Activated CD4-positive, alpha-beta T cell treated with anti-CD3 and anti-CD28 coated beads, Interleukin-2, amount 10 ng/mL, durations not matched to agents 7 days and 5 days (primary cell): Measurements from ENCODE around the gene DENND4B. TPM values are rescaled to one million over a fixed set of nuclear protein-coding genes. Genes with fewer than 3 reads are reported as not detected.
A peak's percentile ranks its signal among the peaks of the same experiment; 100 is the strongest.
"Not testable (repeated sequence)": the region's sequence is repeated elsewhere in the genome, so short reads cannot be mapped to it uniquely, and the experiment has no call there.

Experiments used
- CTCF ChIA-PET: fragments of 350-600 bp; sonication (Branson Sonifier 250); formaldehyde crosslinking; loops from one replicate; lab custom pipeline; 2021; ENCODE audit warnings: antibody characterized with exemption; lab: Charles Lee
- POLR2A ChIA-PET: fragments of 350-600 bp; sonication (Branson Sonifier 250); formaldehyde crosslinking; loops from one replicate; lab custom pipeline; 2021; ENCODE audit warnings: antibody characterized with exemption; lab: Charles Lee
- DNase-seq: peaks from one replicate; pipeline ENCODE4 v3.0.0-alpha.2; 2020
- H3K27ac Mint-ChIP-seq: one replicate; pipeline ENCODE4 v1.8.0; 2021; ENCODE audit warnings: mild to moderate bottlenecking, moderate library complexity, mixed read lengths
- H3K27me3 Mint-ChIP-seq: one replicate; pipeline ENCODE4 v1.8.0; 2021; ENCODE audit warnings: mixed read lengths
- H3K36me3 Mint-ChIP-seq: one replicate; pipeline ENCODE4 v1.8.0; 2021; ENCODE audit warnings: low read depth, mixed read lengths
- H3K4me1 Mint-ChIP-seq: one replicate; pipeline ENCODE4 v1.8.0; 2021; ENCODE audit warnings: mixed read lengths
- H3K4me3 Mint-ChIP-seq: one replicate; pipeline ENCODE4 v1.8.0; 2021; ENCODE audit warnings: mild to moderate bottlenecking, moderate library complexity, mixed read lengths
- H3K9me3 Mint-ChIP-seq: one replicate; pipeline ENCODE4 v1.8.0; 2021; ENCODE audit warnings: mixed read lengths
- total RNA-seq, 2 experiments: library from RNA; stranded (reverse); gene quantifications; one replicate each; pipeline ENCODE4 v1.2.3, GENCODE V29; 2021

Gene DENND4B
- total RNA-seq, 2 experiments from 2014 or later, result 165 to 180 TPM

GRCh38 chr1:153919876-153920852 is 26.4 kb downstream of the DENND4B start:
- Mint-ChIP-seq H3K4me1 (peaks cover 51% of the 10 kb centered on the region), H3K27ac (peak overlapping the region; percentile 87), H3K4me3 (peak overlapping the region; percentile 95), H3K9me3 (no peaks in the 10 kb centered on the region), H3K27me3 (no peaks in the 10 kb centered on the region), H3K36me3 (peaks cover 13% of the 10 kb centered on the region)
- POLR2A ChIA-PET, result no interaction called here
- CTCF ChIA-PET, result interaction anchor here (0.7 to 2.0 kb wide), 3 partner anchors 20 to 113 kb away, joined by 3 to 6 read pairs (median 4); partner anchors contain the start of gene RAB13
- peak; percentile 41 for DNase-seq

- POLR2A ChIA-PET, result no interaction called here
- Mint-ChIP-seq H3K4me3 (no peak overlapping the region), H3K4me1 (peaks cover 50% of the 10 kb centered on the region), H3K27ac (no peak overlapping the region), H3K27me3 (no peaks in the 10 kb centered on the region), H3K36me3 (peaks cover 21% of the 10 kb centered on the region), H3K9me3 (no peaks in the 10 kb centered on the region)
- CTCF ChIA-PET, result interaction anchor here (1.0 kb wide), 2 partner anchors 11 to 21 kb away, joined by 3 read pairs; no protein-coding TSS in a partner anchor
- DNase-seq, result no peak
Measured at GRCh38 chr1:153916297-153916696, 30.2 kb downstream of the DENND4B start.

GRCh38 chr1:153912349-153912748 is 34.2 kb downstream of the DENND4B start:
- Mint-ChIP-seq H3K36me3 (peaks cover 21% of the 10 kb centered on the region), H3K27ac (no peak overlapping the region), H3K27me3 (no peaks in the 10 kb centered on the region), H3K9me3 (no peaks in the 10 kb centered on the region), H3K4me3 (no peak overlapping the region), H3K4me1 (peaks cover 19% of the 10 kb centered on the region)
- no peak for DNase-seq
- ChIA-PET CTCF (interaction anchor here (0.6 kb wide), 1 partner anchor 9 kb away, joined by 3 read pairs; no protein-coding TSS in a partner anchor), POLR2A (no interaction called here)

GRCh38 chr1:153910560-153910959 is 36.0 kb downstream of the DENND4B start:
- Mint-ChIP-seq H3K4me1 (peaks cover 30% of the 10 kb centered on the region), H3K36me3 (peaks cover 30% of the 10 kb centered on the region)
- H3K9me3 Mint-ChIP-seq, H3K4me3 Mint-ChIP-seq, POLR2A ChIA-PET, DNase-seq, H3K27ac Mint-ChIP-seq, H3K27me3 Mint-ChIP-seq: not testable (repeated sequence)
- CTCF ChIA-PET, result interaction anchor here (0.7 to 1.1 kb wide), 2 partner anchors 17 to 55 kb away, joined by 3 read pairs; no protein-coding TSS in a partner anchor

- Mint-ChIP-seq H3K27ac (no peak overlapping the region), H3K36me3 (peaks cover 25% of the 10 kb centered on the region), H3K9me3 (no peaks in the 10 kb centered on the region), H3K4me1 (peaks cover 38% of the 10 kb centered on the region), H3K27me3 (no peaks in the 10 kb centered on the region), H3K4me3 (no peak overlapping the region)
- ChIA-PET CTCF (interaction anchor here (0.6 to 1.0 kb wide), 2 partner anchors 48 to 299 kb away, joined by 3 read pairs; no protein-coding TSS in a partner anchor), POLR2A (no interaction called here)
- DNase-seq, result no peak
Measured at GRCh38 chr1:153908071-153908470, 38.4 kb downstream of the DENND4B start.

- CTCF ChIA-PET, result no interaction called here
- Mint-ChIP-seq H3K9me3 (no peaks in the 10 kb centered on the region), H3K4me3 (no peak overlapping the region), H3K27ac (no peak overlapping the region), H3K27me3 (no peaks in the 10 kb centered on the region), H3K36me3 (peaks cover 23% of the 10 kb centered on the region), H3K4me1 (peaks cover 33% of the 10 kb centered on the region)
- POLR2A ChIA-PET, result no interaction called here
- DNase-seq, result no peak
Measured at GRCh38 chr1:153907134-153907533, 39.4 kb downstream of the DENND4B start.

- no peak overlapping the region for H3K27ac Mint-ChIP-seq
- no peaks in the 10 kb centered on the region for H3K9me3 Mint-ChIP-seq
- peaks cover 27% of the 10 kb centered on the region for H3K4me1 Mint-ChIP-seq
- CTCF ChIA-PET, result no interaction called here
- H3K36me3 Mint-ChIP-seq, result peaks cover 20% of the 10 kb centered on the region
- H3K4me3 Mint-ChIP-seq, result no peak overlapping the region
- POLR2A ChIA-PET, result no interaction called here
- H3K27me3 Mint-ChIP-seq, result no peaks in the 10 kb centered on the region
- DNase-seq, result no peak
Measured at GRCh38 chr1:153906396-153906795, 40.1 kb downstream of the DENND4B start.

- H3K9me3 Mint-ChIP-seq, DNase-seq, POLR2A ChIA-PET, H3K27ac Mint-ChIP-seq, H3K27me3 Mint-ChIP-seq, H3K4me3 Mint-ChIP-seq: not testable (repeated sequence)
- peaks cover 25% of the 10 kb centered on the region for H3K4me1 Mint-ChIP-seq
- CTCF ChIA-PET, result interaction anchor here (0.9 to 1.5 kb wide), 2 partner anchors 10 to 13 kb away, joined by 3 read pairs; no protein-coding TSS in a partner anchor
- H3K36me3 Mint-ChIP-seq, result peaks cover 24% of the 10 kb centered on the region
Measured at GRCh38 chr1:153905908-153906307, 40.6 kb downstream of the DENND4B start.

- no peak overlapping the region for H3K27ac Mint-ChIP-seq
- peaks cover 27% of the 10 kb centered on the region for H3K4me1 Mint-ChIP-seq
- no peaks in the 10 kb centered on the region for H3K9me3 Mint-ChIP-seq
- no peak for DNase-seq
- H3K4me3 Mint-ChIP-seq, result no peak overlapping the region
- ChIA-PET POLR2A (no interaction called here), CTCF (interaction anchor here (0.5 kb wide), 1 partner anchor 138 kb away, joined by 3 read pairs; no protein-coding TSS in a partner anchor)
- H3K27me3 Mint-ChIP-seq, result no peaks in the 10 kb centered on the region
- H3K36me3 Mint-ChIP-seq, result peaks cover 27% of the 10 kb centered on the region
Measured at GRCh38 chr1:153903841-153904455, 42.6 kb downstream of the DENND4B start.

GRCh38 chr1:153899509-153899908 is 47.0 kb downstream of the DENND4B start:
- CTCF ChIA-PET, result no interaction called here
- no peak overlapping the region for H3K27ac Mint-ChIP-seq

GRCh38 chr1:153895866-153896265 is 50.7 kb downstream of the DENND4B start:
- H3K4me3 Mint-ChIP-seq, H3K27me3 Mint-ChIP-seq, H3K27ac Mint-ChIP-seq, POLR2A ChIA-PET, H3K9me3 Mint-ChIP-seq, DNase-seq: not testable (repeated sequence)
- Mint-ChIP-seq H3K4me1 (peaks cover 12% of the 10 kb centered on the region), H3K36me3 (peaks cover 25% of the 10 kb centered on the region)
- CTCF ChIA-PET, result interaction anchor here (0.7 to 1.1 kb wide), 2 partner anchors 20 to 721 kb away, joined by 3 to 5 read pairs; no protein-coding TSS in a partner anchor

More at GRCh38 chr1:153899509-153899908, 47.0 kb downstream of the DENND4B start:
- no peak overlapping the region for H3K4me3 Mint-ChIP-seq
- POLR2A ChIA-PET, result no interaction called here
- H3K27me3 Mint-ChIP-seq, result no peaks in the 10 kb centered on the region
- no peak for DNase-seq
- H3K4me1 Mint-ChIP-seq, result peaks cover 12% of the 10 kb centered on the region
- H3K9me3 Mint-ChIP-seq, result no peaks in the 10 kb centered on the region
- H3K36me3 Mint-ChIP-seq, result peaks cover 18% of the 10 kb centered on the region

- H3K27me3 Mint-ChIP-seq, H3K4me3 Mint-ChIP-seq, DNase-seq, CTCF ChIA-PET, H3K9me3 Mint-ChIP-seq, POLR2A ChIA-PET: not testable (repeated sequence)
- H3K36me3 Mint-ChIP-seq, result peaks cover 30% of the 10 kb centered on the region
- H3K4me1 Mint-ChIP-seq, result peaks cover 31% of the 10 kb centered on the region
- peak overlapping the region; percentile 36 for H3K27ac Mint-ChIP-seq
Measured at GRCh38 chr1:153891042-153891441, 55.5 kb downstream of the DENND4B start.
